ENCODE results near the gene ZNF177.

Gene ZNF177

GRCh38 chr19:9427941-9428340 lies 65.1 kb downstream of the ZNF177 start:
- DNase-seq (ENCODE audit: low read depth in 2 of 2) = no peak

GRCh38 chr19:9430444-9430843 lies 67.6 kb downstream of the ZNF177 start:
- no peak for DNase-seq (ENCODE audit: low read depth in 2 of 2)

- peak in 1 of 2 donors; percentile 28 for DNase-seq (ENCODE audit: low read depth in 2 of 2)
Observed at GRCh38 chr19:9431475-9431874, 68.7 kb downstream of the ZNF177 start.
